Aorta (tissue), 4 donors: ENCODE results near the gene KLF15. TPM values are rescaled to one million over a fixed set of nuclear protein-coding genes. Genes with fewer than 3 reads are reported as not detected.

Source experiments
- polyA plus RNA-seq, 2 donors: library from polyadenylated mRNA; stranded (reverse); fragments of 200-250 nt; gene quantifications; one replicate each; pipeline ENCODE4 v1.2.3, GENCODE V29; 2013
- total RNA-seq, 2 donors: library from RNA; stranded (reverse); fragmentation: NEBNext Ultra II Directional; extraction: Animal tissue kit (Norgen Biotek cat#: 25700); gene quantifications; one replicate each; pipeline ENCODE4 v1.2.1, GENCODE V29; 2021
- donor health status: healthy with polysubstance abuse.
- donor health status: Bipolar disorder and iron deficiency.
- donor health status: DM: no; HTN: no; CAD: no.
- donor health status: DM: yes; HTN: yes; CAD: no.

KLF15 gene
- total and polyA plus RNA-seq, 4 donors = 8.5 to 43.9 (median 31.8) TPM

Other genes with a start within 250 kb of the KLF15 start
- gene ALDH1L1, start 176.8 kb downstream of the KLF15 start, total RNA-seq = 10 to 100 TPM; 10.9 to 31.2 TPM
- 10 to 100 TPM; 14.4 to 91.2 TPM for gene ALDH1L1, start 176.8 kb downstream of the KLF15 start, polyA plus RNA-seq
- gene CFAP100, start 37.5 kb upstream of the KLF15 start, total RNA-seq = not detected
- gene CFAP100, start 37.5 kb upstream of the KLF15 start, polyA plus RNA-seq = not detected
- gene ZXDC, start 118.5 kb upstream of the KLF15 start, total RNA-seq = 10 to 100 TPM; 35.7 to 37.5 TPM
- 10 to 100 TPM in 1 of 2 donors, 1 to 10 TPM in 1; 4.4 to 15.9 TPM for gene ZXDC, start 118.5 kb upstream of the KLF15 start, polyA plus RNA-seq
- gene UROC1, start 160.4 kb upstream of the KLF15 start, total RNA-seq = not detected
- not detected for gene UROC1, start 160.4 kb upstream of the KLF15 start, polyA plus RNA-seq
- under 1 TPM; 0.33 to 0.55 TPM for gene CHST13, start 166.7 kb upstream of the KLF15 start, total RNA-seq
- gene CHST13, start 166.7 kb upstream of the KLF15 start, polyA plus RNA-seq = not detected
- gene C3orf22, start 201.5 kb upstream of the KLF15 start, total RNA-seq = not detected
- gene C3orf22, start 201.5 kb upstream of the KLF15 start, polyA plus RNA-seq = not detected